SK-N-SH (cell line): ENCODE data around the gene STC2. TPM values are rescaled to one million over a fixed set of nuclear protein-coding genes. Genes with fewer than 3 reads are reported as not detected.

ENCODE experiments used
- CTCF ChIA-PET: fragments of 300-600, 350-600 bp; formaldehyde crosslinking; extraction: SDS; loops from one replicate; lab custom pipeline; 2021; lab: Yijun Ruan, JAX
- POLR2A ChIA-PET: fragments of 350-600 bp; sonication (Branson Sonifier 250); formaldehyde crosslinking; extraction: SDS; loops from one replicate; lab custom pipeline; 2020; ENCODE audit warnings: antibody characterized with exemption, inconsistent platforms; lab: Yijun Ruan, JAX
- DNase-seq: peaks from one replicate; pipeline ENCODE4 v3.0.0; 2012
- H2AFZ ChIP-seq: fragments of 200-600 bp; sonication (generic); 2 replicates; pipeline ENCODE4 v1.8.1; 2016; ENCODE audit warnings: antibody characterized with exemption, mild to moderate bottlenecking, low read depth
- H3F3A ChIP-seq: fragments of 200-600 bp; sonication (generic); replicated peaks from 2 replicates; pipeline ENCODE3; 2016; ENCODE audit warnings: antibody characterized with exemption, mild to moderate bottlenecking; ENCODE audit not compliant: insufficient read depth
- H3K27ac ChIP-seq, 2 experiments: fragments of 200-500 bp in 1 of 2; fragments of 200-600 bp in 1 of 2; sonication (Bioruptor generic) in 1 of 2; sonication (generic), shearing (Covaris generic) in 1 of 2; 2 replicates each; pipeline versions ENCODE4 v1.5.1 to v1.6.1; 2014 to 2016; ENCODE audit warnings: low read depth in 2 of 2, inconsistent platforms in 1 of 2, low read length in 1 of 2, mild to moderate bottlenecking in 1 of 2, mixed read lengths in 1 of 2
- H3K27me3 ChIP-seq: fragments of 200-600 bp; sonication (generic), shearing (Covaris generic); 2 replicates; pipeline ENCODE4 v1.6.1; 2016; ENCODE audit warnings: mixed run types; ENCODE audit not compliant: insufficient read depth
- H3K36me3 ChIP-seq, 2 experiments: fragments of 200-500 bp in 1 of 2; fragments of 200-600 bp in 1 of 2; sonication (Bioruptor generic) in 1 of 2; sonication (generic) in 1 of 2; replicated peaks in 1 of 2; 2 replicates each; pipeline versions ENCODE3 to v1.5.1; 2014 to 2016; ENCODE audit warnings: low read length in 1 of 2, mild to moderate bottlenecking in 1 of 2; ENCODE audit not compliant: insufficient read depth in 2 of 2, control insufficient read depth in 1 of 2
- H3K4me1 ChIP-seq, 2 experiments: fragments of 200-500 bp in 1 of 2; fragments of 200-600 bp in 1 of 2; sonication (Bioruptor generic) in 1 of 2; sonication (generic), shearing (Covaris generic) in 1 of 2; 2 replicates each; pipeline versions ENCODE4 v1.5.1 to v1.6.1; 2014 to 2016; ENCODE audit warnings: low read depth in 1 of 2, low read length in 1 of 2, mixed run types in 1 of 2; ENCODE audit not compliant: insufficient read depth in 2 of 2, control insufficient read depth in 1 of 2
- H3K4me2 ChIP-seq: fragments of 200-600 bp; sonication (generic), shearing (Covaris generic); 2 replicates; pipeline ENCODE4 v1.6.1; 2017; ENCODE audit warnings: mixed run types
- H3K4me3 ChIP-seq, 2 experiments: fragments of 200-500 bp in 1 of 2; fragments of 200-600 bp in 1 of 2; sonication (Bioruptor generic) in 1 of 2; sonication (generic), shearing (Covaris generic) in 1 of 2; 2 replicates each; pipeline versions ENCODE4 v1.5.1 to v1.8.1; 2014 to 2016; ENCODE audit warnings: low read depth in 2 of 2, inconsistent platforms in 1 of 2, low read length in 1 of 2, mild to moderate bottlenecking in 1 of 2, mixed read lengths in 1 of 2, moderate library complexity in 1 of 2
- H3K79me2 ChIP-seq: fragments of 200-600 bp; sonication (generic); 2 replicates; pipeline ENCODE4 v1.8.1; 2017; ENCODE audit warnings: mild to moderate bottlenecking; ENCODE audit not compliant: insufficient read depth
- H3K9ac ChIP-seq: fragments of 200-600 bp; sonication (generic); 2 replicates; pipeline ENCODE4 v1.6.1; 2017; ENCODE audit warnings: mixed run types
- H3K9me2 ChIP-seq: fragments of 200-600 bp; sonication (generic); 2 replicates; pipeline ENCODE4 v1.6.1; 2017; ENCODE audit warnings: mixed run types
- H3K9me3 ChIP-seq: fragments of 200-600 bp; sonication (generic); 2 replicates; pipeline ENCODE4 v1.6.1; 2017; ENCODE audit warnings: mixed run types, mild to moderate bottlenecking, moderate library complexity
- H4K20me1 ChIP-seq: fragments of 200-600 bp; sonication (generic); 2 replicates; pipeline ENCODE4 v1.6.1; 2017; ENCODE audit warnings: mild to moderate bottlenecking, mixed run types; ENCODE audit not compliant: insufficient read depth
- ELF1 ChIP-seq: IDR thresholded peaks from 2 replicates; pipeline ENCODE4 v1.4.0; 2012
- EP300 ChIP-seq, 2 experiments: IDR thresholded peaks; 2 replicates each; pipeline versions ENCODE4 v1.4.0 to v1.6.1; 2012; ENCODE audit warnings: borderline replicate concordance in 1 of 2, low read depth in 1 of 2, low read length in 1 of 2
- EZH2phosphoT487 ChIP-seq: fragments of 200-600 bp; sonication (generic); IDR thresholded peaks from 2 replicates; pipeline ENCODE4 v1.6.1; 2017; ENCODE audit warnings: low read depth, mixed run types, mild to moderate bottlenecking, antibody characterized with exemption, moderate library complexity, borderline replicate concordance
- GABPA ChIP-seq: IDR thresholded peaks from 2 replicates; pipeline ENCODE4 v1.4.0; 2012; ENCODE audit warnings: low read depth, mild to moderate bottlenecking
- GATA2 ChIP-seq: sonication (generic); formaldehyde crosslinking; IDR thresholded peaks from 2 replicates; pipeline ENCODE4 v1.5.0; 2020; ENCODE audit warnings: mild to moderate bottlenecking, missing genetic modification reagents
- JUND ChIP-seq: IDR thresholded peaks from 2 replicates; pipeline ENCODE4 v1.4.0; 2012
- MXI1 ChIP-seq: IDR thresholded peaks from 2 replicates; pipeline ENCODE4 v1.6.1; 2012; ENCODE audit warnings: mild to moderate bottlenecking, low read depth, low read length, improper control_type of control experiment
- NFIC ChIP-seq: IDR thresholded peaks from 2 replicates; pipeline ENCODE4 v1.4.0; 2012; ENCODE audit warnings: borderline replicate concordance
- POLR2AphosphoS5 ChIP-seq: IDR thresholded peaks from 2 replicates; pipeline ENCODE4 v1.6.1; 2012; ENCODE audit warnings: low read depth, low read length
- RAD21 ChIP-seq: IDR thresholded peaks from 2 replicates; pipeline ENCODE4 v1.6.1; 2012; ENCODE audit warnings: mild to moderate bottlenecking, low read length
- RCOR1 ChIP-seq: fragments of 150-350 bp; IDR thresholded peaks from 2 replicates; pipeline ENCODE4 v1.6.1; 2017; ENCODE audit warnings: antibody characterized with exemption, low read length
- RFX5 ChIP-seq: IDR thresholded peaks from 2 replicates; pipeline ENCODE4 v1.6.1; 2012; ENCODE audit warnings: mild to moderate bottlenecking, improper control_type of control experiment, low read length
- RXRA ChIP-seq: IDR thresholded peaks from 2 replicates; pipeline ENCODE4 v1.4.0; 2012; ENCODE audit warnings: low read depth, mild to moderate bottlenecking, borderline replicate concordance
- SIN3A ChIP-seq: IDR thresholded peaks from 2 replicates; pipeline ENCODE4 v1.6.1; 2012; ENCODE audit warnings: low read depth, mild to moderate bottlenecking, low read length, moderate library complexity, borderline replicate concordance
- SMC3 ChIP-seq: IDR thresholded peaks from 2 replicates; pipeline ENCODE4 v1.6.1; 2012; ENCODE audit warnings: low read depth, low read length, improper control_type of control experiment
- TAF1 ChIP-seq: IDR thresholded peaks from 2 replicates; pipeline ENCODE4 v1.6.1; 2012; ENCODE audit warnings: low read depth, mild to moderate bottlenecking, low read length, moderate library complexity, borderline replicate concordance
- USF1 ChIP-seq: IDR thresholded peaks from 2 replicates; pipeline ENCODE4 v1.4.0; 2012; ENCODE audit warnings: low read depth, borderline replicate concordance
- YY1 ChIP-seq: IDR thresholded peaks from 2 replicates; pipeline ENCODE4 v1.4.0; 2012; ENCODE audit warnings: low read depth, mild to moderate bottlenecking
- WGBS: methylation state at CpG from one replicate; pipeline ENCODE4 v1.1.6; 2017; ENCODE audit warnings: low lambda C conversion rate; 5-methylcytosine and 5-hydroxymethylcytosine counted together
- polyA plus RNA-seq, 3 experiments: library from polyadenylated mRNA; depleted of rRNA; stranded (reverse); fragments of >200 nt; gene quantifications; 2 replicates each; pipeline ENCODE4 v1.2.3, GENCODE V29; 2012
- TF ChIP-seq, protein P1 (sequence below): fragments of 150-350 bp; IDR thresholded peaks from 2 replicates; pipeline ENCODE4 v1.6.1; 2016; ENCODE audit warnings: mild to moderate bottlenecking, low read depth, low read length

Gene STC2
- polyA plus RNA-seq, 1 of the 3 experiments (the other 2 are of a cell fraction), result 5.9 TPM

DNA sequence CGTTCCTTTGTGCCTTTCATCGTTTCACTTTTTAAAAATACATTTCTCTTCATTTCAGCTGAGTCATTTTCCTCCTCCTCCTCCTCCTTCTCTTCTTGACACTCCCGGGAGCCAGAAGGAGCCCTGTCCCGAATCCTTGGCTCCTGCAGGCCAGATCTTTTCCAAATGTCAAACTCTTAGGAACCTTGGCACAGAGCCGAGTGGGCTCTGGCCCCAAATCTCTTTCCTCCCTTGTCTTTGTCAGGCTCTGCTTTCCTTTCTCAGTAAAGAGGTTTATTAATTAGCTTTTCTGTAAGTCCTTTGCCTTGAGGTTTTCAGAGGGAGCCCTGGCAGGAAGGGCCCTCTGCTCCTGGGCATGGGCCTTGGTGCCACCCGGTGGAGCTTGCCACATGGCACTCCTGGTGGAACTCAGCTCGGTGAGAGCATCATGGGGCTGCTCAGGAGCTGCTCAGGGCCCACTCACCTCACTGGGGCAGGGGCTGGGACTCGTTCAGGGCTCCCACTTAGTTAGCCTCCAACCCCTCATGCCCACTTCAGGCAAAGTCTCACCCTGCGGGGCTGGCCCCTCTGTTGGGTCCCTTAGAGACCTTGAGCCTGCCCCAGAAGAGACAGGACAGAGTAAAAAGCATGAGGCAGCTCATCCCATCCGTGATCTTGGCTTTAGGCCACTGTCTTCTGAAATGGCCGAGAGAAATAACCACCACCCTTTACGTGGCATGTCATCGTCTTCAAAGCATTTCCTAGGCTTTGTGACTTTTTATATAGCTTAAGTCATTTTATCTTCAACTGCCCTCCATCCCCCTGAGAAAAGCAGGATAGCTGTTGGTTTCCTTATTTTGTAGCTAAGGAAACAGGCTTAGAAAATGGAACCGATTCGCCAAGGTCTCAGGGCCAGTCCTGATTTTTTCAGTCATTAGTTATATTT lies 17.1 kb downstream of the STC2 start:
- H3K27me3 ChIP-seq, result no peaks in the 10 kb centered on the region
- DNase-seq, result no peak
- H3K9me2 ChIP-seq, result no peaks in the 10 kb centered on the region
- H3K36me3 ChIP-seq, result no peaks in the 10 kb centered on the region
- no peak overlapping the region for H3K27ac ChIP-seq
- no peak overlapping the region for H3K9ac ChIP-seq
- H3K4me2 ChIP-seq, result peak overlapping the region; percentile 37; the same call in 1 of the 2 replicates
- H3K4me3 ChIP-seq, result no peak overlapping the region
- TF ChIP-seq EZH2phosphoT487 (no peak), NFIC (no peak), GATA2 (no peak), RXRA (no peak), RFX5 (no peak), RCOR1 (no peak)
- ChIA-PET POLR2A (interaction anchor here (0.7 to 0.8 kb wide), 2 partner anchors 13 to 17 kb away, joined by 3 to 5 read pairs; partner anchors contain the start of gene STC2), CTCF (interaction anchor here (8.4 to 10.2 kb wide), 2 partner anchors 17 to 20 kb away, joined by 84 to 105 read pairs; partner anchors contain the start of gene STC2)
- no peaks in the 10 kb centered on the region for H3K9me3 ChIP-seq
- peaks cover 8% of the 10 kb centered on the region for H3F3A ChIP-seq
- H4K20me1 ChIP-seq, result no peaks in the 10 kb centered on the region
- H3K4me1 ChIP-seq, result peaks cover 13 to 18% of the 10 kb centered on the region in 2 experiments; a peak in 3 of 4 replicates
- no peaks in the 10 kb centered on the region for H3K79me2 ChIP-seq
- peak overlapping the region; percentile 43; the same call in 1 of the 2 replicates for H2AFZ ChIP-seq
- WGBS, result 66% methylated on average over 13 of the region's 15 CpGs

- no peaks in the 10 kb centered on the region for H3K27me3 ChIP-seq
- H3K9me2 ChIP-seq, result no peaks in the 10 kb centered on the region
- POLR2A ChIA-PET, result no interaction called here
- no peak overlapping the region for H3K27ac ChIP-seq
- H3K4me3 ChIP-seq, result no peak overlapping the region
- peak overlapping the region; percentile 43; the same call in 1 of the 2 replicates for H2AFZ ChIP-seq
- H3K36me3 ChIP-seq, result no peaks in the 10 kb centered on the region
- H3F3A ChIP-seq, result peaks cover 5% of the 10 kb centered on the region
- no peak for TF ChIP-seq SIN3A
- no peak for TF ChIP-seq ELF1
- TF ChIP-seq, all 33 proteins: peak for 0
- Histone ChIP-seq H3K9me3 (no peaks in the 10 kb centered on the region), H3K79me2 (no peaks in the 10 kb centered on the region), H3K4me2 (no peak overlapping the region), H3K4me1 (peaks cover 7 to 10% of the 10 kb centered on the region in 2 experiments; a peak in 3 of 4 replicates), H3K9ac (no peak overlapping the region), H4K20me1 (no peaks in the 10 kb centered on the region)
- no peak for DNase-seq
- WGBS, result 82% methylated on average over 8 of the region's 8 CpGs
- CTCF ChIA-PET, result interaction anchor here (1.9 to 10.2 kb wide), 3 partner anchors 16 to 22 kb away, joined by 5 to 105 read pairs (median 84); partner anchors contain the start of gene STC2
Observed at GRCh38 chr5:173310218-173310769, 17.9 kb downstream of the STC2 start.

DNA sequence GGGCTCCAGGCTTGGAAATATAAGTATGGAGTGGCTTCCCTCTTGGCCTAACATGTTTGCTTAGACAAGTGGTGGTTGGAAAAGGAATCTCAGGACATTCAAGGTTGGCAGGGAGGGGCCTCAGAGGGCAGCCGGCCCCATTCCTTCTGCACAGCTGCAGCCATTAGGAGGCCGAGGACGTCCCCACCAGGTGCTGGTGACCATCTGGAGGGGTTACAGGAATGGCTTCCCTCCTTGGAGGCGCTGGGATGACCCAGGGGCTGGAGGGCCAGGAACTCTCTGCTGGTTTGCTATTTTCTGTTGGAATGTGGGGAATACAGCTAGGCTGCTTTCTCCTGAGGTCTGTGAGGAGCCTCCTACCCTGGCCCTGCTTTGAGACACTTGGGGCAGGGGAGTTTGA lies 18.5 kb downstream of the STC2 start:
- Histone ChIP-seq H3K4me1 (peaks cover 6 to 8% of the 10 kb centered on the region in 2 experiments; a peak in 2 of 4 replicates), H3K9me3 (no peaks in the 10 kb centered on the region), H3F3A (no peaks in the 10 kb centered on the region), H3K27ac (no peak overlapping the region), H3K36me3 (no peaks in the 10 kb centered on the region), H2AFZ (no peak overlapping the region), H3K9me2 (no peaks in the 10 kb centered on the region), H3K27me3 (no peaks in the 10 kb centered on the region), H3K4me3 (no peak overlapping the region), H3K4me2 (no peak overlapping the region), H4K20me1 (no peaks in the 10 kb centered on the region), H3K9ac (no peak overlapping the region), H3K79me2 (no peaks in the 10 kb centered on the region)
- ChIA-PET CTCF (interaction anchor here (1.9 to 8.4 kb wide), 2 partner anchors 16 to 22 kb away, joined by 5 to 84 read pairs; no protein-coding TSS in a partner anchor), POLR2A (no interaction called here)
- TF ChIP-seq MXI1, result no peak
- no peak for TF ChIP-seq JUND
- TF ChIP-seq EP300 (IDR thresholded peaks at IDR 0.05; ENCODE audit: borderline replicate concordance in 1 of 2, low read depth in 1 of 2, low read length in 1 of 2), result no peak
- TF ChIP-seq TAF1, result no peak
- no peak for TF ChIP-seq USF1
- TF ChIP-seq, protein P1, sequence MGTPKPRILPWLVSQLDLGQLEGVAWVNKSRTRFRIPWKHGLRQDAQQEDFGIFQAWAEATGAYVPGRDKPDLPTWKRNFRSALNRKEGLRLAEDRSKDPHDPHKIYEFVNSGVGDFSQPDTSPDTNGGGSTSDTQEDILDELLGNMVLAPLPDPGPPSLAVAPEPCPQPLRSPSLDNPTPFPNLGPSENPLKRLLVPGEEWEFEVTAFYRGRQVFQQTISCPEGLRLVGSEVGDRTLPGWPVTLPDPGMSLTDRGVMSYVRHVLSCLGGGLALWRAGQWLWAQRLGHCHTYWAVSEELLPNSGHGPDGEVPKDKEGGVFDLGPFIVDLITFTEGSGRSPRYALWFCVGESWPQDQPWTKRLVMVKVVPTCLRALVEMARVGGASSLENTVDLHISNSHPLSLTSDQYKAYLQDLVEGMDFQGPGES, result no peak
- TF ChIP-seq GABPA, result no peak
- TF ChIP-seq YY1, result no peak
- TF ChIP-seq RAD21, result no peak
- no peak for TF ChIP-seq SMC3
- TF ChIP-seq POLR2AphosphoS5, result no peak
- no CpG with 5 or more reads among the region's 4 CpGs for WGBS
- DNase-seq, result no peak
